HepG2 (cell line): ENCODE results near the gene TIMP4.

ENCODE experiments used
- FOXK1 ChIP-seq: sonication (generic); formaldehyde crosslinking; IDR thresholded peaks from 2 replicates; pipeline ENCODE4 v1.4.0; 2020; ENCODE audit warnings: low read depth, missing genetic modification reagents, borderline replicate concordance
- MAFK ChIP-seq, 2 experiments: IDR thresholded peaks in 1 of 2; conservative IDR thresholded peaks in 1 of 2; 2 replicates each; pipeline ENCODE4 v1.6.1; 2011; ENCODE audit warnings: improper control_type of control experiment in 2 of 2, low read length in 2 of 2
- NCOA2 ChIP-seq: sonication (generic); formaldehyde crosslinking; IDR thresholded peaks from 2 replicates; pipeline ENCODE4 v1.8.0; 2022; ENCODE audit warnings: inconsistent platforms
- ZBTB33 ChIP-seq: sonication (generic); formaldehyde crosslinking; IDR thresholded peaks from 2 replicates; pipeline ENCODE4 v1.4.0; 2020; ENCODE audit warnings: missing genetic modification reagents
- ZNF205 ChIP-seq: IDR thresholded peaks from 2 replicates; pipeline ENCODE4 v1.6.1; 2018; ENCODE audit warnings: missing biosample characterization, missing genetic modification reagents
- TF ChIP-seq, protein P1 (sequence below): sonication (generic); formaldehyde crosslinking; IDR thresholded peaks from 2 replicates; pipeline ENCODE4 v1.5.0; 2020; ENCODE audit warnings: mild to moderate bottlenecking, missing genetic modification reagents, borderline replicate concordance
- TF ChIP-seq, protein P2 (sequence below): sonication (generic); formaldehyde crosslinking; IDR thresholded peaks from 2 replicates; pipeline ENCODE4 v1.5.0; 2020; ENCODE audit warnings: mild to moderate bottlenecking, missing genetic modification reagents, moderate library complexity

DNA sequence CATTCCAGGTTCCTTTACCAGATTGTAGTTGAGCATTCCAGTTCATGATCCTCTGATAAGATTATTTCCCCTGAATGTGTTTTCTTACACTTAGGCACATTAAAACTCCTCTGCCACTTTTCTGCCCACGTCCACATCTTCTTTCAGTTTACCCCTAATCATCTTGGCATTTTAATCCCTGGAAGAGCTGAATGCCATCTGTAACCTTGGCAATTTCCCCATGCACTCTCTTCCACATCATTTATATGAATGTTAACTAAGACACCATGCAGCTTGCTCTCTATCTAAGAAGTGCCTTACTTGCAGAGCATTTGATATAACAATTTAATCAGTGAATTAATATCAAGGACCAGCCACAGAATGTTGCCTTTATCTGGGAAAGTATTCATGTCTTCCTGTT is 25.8 kb downstream of the TIMP4 start:
- no peak for TF ChIP-seq MAFK (conservative IDR thresholded peaks at IDR 0.05 in 1 of 2, IDR thresholded peaks at IDR 0.05 in 1 of 2; ENCODE audit: low read length in 2 of 2)
- TF ChIP-seq, protein P1, sequence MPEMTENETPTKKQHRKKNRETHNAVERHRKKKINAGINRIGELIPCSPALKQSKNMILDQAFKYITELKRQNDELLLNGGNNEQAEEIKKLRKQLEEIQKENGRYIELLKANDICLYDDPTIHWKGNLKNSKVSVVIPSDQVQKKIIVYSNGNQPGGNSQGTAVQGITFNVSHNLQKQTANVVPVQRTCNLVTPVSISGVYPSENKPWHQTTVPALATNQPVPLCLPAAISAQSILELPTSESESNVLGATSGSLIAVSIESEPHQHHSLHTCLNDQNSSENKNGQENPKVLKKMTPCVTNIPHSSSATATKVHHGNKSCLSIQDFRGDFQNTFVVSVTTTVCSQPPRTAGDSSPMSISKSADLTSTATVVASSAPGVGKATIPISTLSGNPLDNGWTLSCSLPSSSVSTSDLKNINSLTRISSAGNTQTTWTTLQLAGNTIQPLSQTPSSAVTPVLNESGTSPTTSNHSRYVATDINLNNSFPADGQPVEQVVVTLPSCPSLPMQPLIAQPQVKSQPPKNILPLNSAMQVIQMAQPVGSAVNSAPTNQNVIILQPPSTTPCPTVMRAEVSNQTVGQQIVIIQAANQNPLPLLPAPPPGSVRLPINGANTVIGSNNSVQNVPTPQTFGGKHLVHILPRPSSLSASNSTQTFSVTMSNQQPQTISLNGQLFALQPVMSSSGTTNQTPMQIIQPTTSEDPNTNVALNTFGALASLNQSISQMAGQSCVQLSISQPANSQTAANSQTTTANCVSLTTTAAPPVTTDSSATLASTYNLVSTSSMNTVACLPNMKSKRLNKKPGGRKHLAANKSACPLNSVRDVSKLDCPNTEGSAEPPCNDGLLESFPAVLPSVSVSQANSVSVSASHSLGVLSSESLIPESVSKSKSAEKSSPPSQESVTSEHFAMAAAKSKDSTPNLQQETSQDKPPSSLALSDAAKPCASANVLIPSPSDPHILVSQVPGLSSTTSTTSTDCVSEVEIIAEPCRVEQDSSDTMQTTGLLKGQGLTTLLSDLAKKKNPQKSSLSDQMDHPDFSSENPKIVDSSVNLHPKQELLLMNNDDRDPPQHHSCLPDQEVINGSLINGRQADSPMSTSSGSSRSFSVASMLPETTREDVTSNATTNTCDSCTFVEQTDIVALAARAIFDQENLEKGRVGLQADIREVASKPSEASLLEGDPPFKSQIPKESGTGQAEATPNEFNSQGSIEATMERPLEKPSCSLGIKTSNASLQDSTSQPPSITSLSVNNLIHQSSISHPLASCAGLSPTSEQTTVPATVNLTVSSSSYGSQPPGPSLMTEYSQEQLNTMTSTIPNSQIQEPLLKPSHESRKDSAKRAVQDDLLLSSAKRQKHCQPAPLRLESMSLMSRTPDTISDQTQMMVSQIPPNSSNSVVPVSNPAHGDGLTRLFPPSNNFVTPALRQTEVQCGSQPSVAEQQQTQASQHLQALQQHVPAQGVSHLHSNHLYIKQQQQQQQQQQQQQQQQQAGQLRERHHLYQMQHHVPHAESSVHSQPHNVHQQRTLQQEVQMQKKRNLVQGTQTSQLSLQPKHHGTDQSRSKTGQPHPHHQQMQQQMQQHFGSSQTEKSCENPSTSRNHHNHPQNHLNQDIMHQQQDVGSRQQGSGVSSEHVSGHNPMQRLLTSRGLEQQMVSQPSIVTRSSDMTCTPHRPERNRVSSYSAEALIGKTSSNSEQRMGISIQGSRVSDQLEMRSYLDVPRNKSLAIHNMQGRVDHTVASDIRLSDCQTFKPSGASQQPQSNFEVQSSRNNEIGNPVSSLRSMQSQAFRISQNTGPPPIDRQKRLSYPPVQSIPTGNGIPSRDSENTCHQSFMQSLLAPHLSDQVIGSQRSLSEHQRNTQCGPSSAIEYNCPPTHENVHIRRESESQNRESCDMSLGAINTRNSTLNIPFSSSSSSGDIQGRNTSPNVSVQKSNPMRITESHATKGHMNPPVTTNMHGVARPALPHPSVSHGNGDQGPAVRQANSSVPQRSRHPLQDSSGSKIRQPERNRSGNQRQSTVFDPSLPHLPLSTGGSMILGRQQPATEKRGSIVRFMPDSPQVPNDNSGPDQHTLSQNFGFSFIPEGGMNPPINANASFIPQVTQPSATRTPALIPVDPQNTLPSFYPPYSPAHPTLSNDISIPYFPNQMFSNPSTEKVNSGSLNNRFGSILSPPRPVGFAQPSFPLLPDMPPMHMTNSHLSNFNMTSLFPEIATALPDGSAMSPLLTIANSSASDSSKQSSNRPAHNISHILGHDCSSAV (CRISPR knock-in tag), result no peak
- no peak for TF ChIP-seq FOXK1 (CRISPR knock-in tag)
- no peak for TF ChIP-seq ZNF205
- no peak for TF ChIP-seq ZBTB33
- TF ChIP-seq, protein P2, sequence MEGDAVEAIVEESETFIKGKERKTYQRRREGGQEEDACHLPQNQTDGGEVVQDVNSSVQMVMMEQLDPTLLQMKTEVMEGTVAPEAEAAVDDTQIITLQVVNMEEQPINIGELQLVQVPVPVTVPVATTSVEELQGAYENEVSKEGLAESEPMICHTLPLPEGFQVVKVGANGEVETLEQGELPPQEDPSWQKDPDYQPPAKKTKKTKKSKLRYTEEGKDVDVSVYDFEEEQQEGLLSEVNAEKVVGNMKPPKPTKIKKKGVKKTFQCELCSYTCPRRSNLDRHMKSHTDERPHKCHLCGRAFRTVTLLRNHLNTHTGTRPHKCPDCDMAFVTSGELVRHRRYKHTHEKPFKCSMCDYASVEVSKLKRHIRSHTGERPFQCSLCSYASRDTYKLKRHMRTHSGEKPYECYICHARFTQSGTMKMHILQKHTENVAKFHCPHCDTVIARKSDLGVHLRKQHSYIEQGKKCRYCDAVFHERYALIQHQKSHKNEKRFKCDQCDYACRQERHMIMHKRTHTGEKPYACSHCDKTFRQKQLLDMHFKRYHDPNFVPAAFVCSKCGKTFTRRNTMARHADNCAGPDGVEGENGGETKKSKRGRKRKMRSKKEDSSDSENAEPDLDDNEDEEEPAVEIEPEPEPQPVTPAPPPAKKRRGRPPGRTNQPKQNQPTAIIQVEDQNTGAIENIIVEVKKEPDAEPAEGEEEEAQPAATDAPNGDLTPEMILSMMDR (CRISPR knock-in tag), result no peak
- no peak for TF ChIP-seq NCOA2 (CRISPR knock-in tag)
